ENCODE measurements around the gene ZC2HC1B.

DNA sequence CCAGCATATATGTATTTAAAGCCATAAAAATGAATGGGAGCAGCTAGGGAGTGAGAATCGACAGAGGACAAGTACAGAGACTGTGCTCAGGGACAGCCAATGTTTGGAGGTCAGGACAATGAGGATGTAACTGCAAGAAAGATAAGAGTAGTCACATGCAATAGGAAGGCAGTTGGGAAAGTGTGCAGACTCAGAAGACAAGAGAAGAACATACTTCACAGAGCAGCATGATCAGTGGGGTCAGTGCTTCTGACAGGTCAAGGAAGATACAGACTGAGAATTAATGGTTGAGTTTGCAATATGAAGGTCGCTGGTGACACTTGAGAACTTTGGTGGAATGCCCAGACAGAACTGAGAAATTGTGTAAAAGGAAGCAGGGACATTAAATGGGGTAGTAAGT is 118.7 kb downstream of the ZC2HC1B start:
- TF ChIP-seq, protein P1, sequence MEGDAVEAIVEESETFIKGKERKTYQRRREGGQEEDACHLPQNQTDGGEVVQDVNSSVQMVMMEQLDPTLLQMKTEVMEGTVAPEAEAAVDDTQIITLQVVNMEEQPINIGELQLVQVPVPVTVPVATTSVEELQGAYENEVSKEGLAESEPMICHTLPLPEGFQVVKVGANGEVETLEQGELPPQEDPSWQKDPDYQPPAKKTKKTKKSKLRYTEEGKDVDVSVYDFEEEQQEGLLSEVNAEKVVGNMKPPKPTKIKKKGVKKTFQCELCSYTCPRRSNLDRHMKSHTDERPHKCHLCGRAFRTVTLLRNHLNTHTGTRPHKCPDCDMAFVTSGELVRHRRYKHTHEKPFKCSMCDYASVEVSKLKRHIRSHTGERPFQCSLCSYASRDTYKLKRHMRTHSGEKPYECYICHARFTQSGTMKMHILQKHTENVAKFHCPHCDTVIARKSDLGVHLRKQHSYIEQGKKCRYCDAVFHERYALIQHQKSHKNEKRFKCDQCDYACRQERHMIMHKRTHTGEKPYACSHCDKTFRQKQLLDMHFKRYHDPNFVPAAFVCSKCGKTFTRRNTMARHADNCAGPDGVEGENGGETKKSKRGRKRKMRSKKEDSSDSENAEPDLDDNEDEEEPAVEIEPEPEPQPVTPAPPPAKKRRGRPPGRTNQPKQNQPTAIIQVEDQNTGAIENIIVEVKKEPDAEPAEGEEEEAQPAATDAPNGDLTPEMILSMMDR (IDR thresholded peaks at IDR 0.05; ENCODE audit: insufficient read depth, low read length), result no peak
- TF ChIP-seq POLR2AphosphoS5 (IDR thresholded peaks at IDR 0.05; ENCODE audit: low read depth) (no peak), GABPA (IDR thresholded peaks at IDR 0.05; ENCODE audit: low read depth) (no peak), SPI1 (IDR thresholded peaks at IDR 0.05; ENCODE audit: borderline replicate concordance, low read depth) (no peak)
- TF ChIP-seq, protein P2, sequence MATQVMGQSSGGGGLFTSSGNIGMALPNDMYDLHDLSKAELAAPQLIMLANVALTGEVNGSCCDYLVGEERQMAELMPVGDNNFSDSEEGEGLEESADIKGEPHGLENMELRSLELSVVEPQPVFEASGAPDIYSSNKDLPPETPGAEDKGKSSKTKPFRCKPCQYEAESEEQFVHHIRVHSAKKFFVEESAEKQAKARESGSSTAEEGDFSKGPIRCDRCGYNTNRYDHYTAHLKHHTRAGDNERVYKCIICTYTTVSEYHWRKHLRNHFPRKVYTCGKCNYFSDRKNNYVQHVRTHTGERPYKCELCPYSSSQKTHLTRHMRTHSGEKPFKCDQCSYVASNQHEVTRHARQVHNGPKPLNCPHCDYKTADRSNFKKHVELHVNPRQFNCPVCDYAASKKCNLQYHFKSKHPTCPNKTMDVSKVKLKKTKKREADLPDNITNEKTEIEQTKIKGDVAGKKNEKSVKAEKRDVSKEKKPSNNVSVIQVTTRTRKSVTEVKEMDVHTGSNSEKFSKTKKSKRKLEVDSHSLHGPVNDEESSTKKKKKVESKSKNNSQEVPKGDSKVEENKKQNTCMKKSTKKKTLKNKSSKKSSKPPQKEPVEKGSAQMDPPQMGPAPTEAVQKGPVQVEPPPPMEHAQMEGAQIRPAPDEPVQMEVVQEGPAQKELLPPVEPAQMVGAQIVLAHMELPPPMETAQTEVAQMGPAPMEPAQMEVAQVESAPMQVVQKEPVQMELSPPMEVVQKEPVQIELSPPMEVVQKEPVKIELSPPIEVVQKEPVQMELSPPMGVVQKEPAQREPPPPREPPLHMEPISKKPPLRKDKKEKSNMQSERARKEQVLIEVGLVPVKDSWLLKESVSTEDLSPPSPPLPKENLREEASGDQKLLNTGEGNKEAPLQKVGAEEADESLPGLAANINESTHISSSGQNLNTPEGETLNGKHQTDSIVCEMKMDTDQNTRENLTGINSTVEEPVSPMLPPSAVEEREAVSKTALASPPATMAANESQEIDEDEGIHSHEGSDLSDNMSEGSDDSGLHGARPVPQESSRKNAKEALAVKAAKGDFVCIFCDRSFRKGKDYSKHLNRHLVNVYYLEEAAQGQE (IDR thresholded peaks at IDR 0.05; ENCODE audit: insufficient replicate concordance, low read depth), result no peak
